Right lobe of liver (tissue), 6 donors: ENCODE results near the gene CER1. TPM values are rescaled to one million over a fixed set of nuclear protein-coding genes. Genes with fewer than 3 reads are reported as not detected.

Source experiments
- ATAC-seq, 4 donors: fragments of 200-7000 bp; cut with Tn5 transposase; one replicate each; pipeline ENCODE4 v1.9.1; 2020; ENCODE audit warnings: mild to moderate bottlenecking in 4 of 4, moderate library complexity in 4 of 4
- DNase-seq, 3 donors: peaks; one replicate each; pipeline ENCODE4 v3.0.0-alpha.2; 2020
- H3K27ac ChIP-seq, 3 donors: fragments of 200-600 bp; one replicate each; pipeline ENCODE4 v1.8.0; 2022
- H3K27me3 ChIP-seq, 2 donors: fragments of 200-600 bp; one replicate each; pipeline ENCODE4 v1.8.0; 2022
- H3K36me3 ChIP-seq, 4 donors: fragments of 200-600 bp; sonication (generic) in 1 of 4; one replicate each; pipeline versions ENCODE4 v1.5.1 to v1.8.0; 2017 to 2022; ENCODE audit warnings: control low read depth in 1 of 4
- H3K4me1 ChIP-seq, 4 donors: fragments of 200-600 bp; sonication (generic) in 1 of 4; one replicate each; pipeline versions ENCODE4 v1.5.1 to v1.8.0; 2017 to 2022; ENCODE audit warnings: control low read depth in 1 of 4
- H3K4me3 ChIP-seq, 3 donors: fragments of 200-600 bp; one replicate each; pipeline ENCODE4 v1.8.0; 2022
- H3K9me3 ChIP-seq, 4 donors: fragments of 200-600 bp; sonication (generic) in 1 of 4; one replicate each; pipeline versions ENCODE4 v1.5.1 to v1.8.0; 2017 to 2022; ENCODE audit warnings: control low read depth in 1 of 4
- POLR2A ChIP-seq: fragments of 450-650 bp; IDR thresholded peaks from one replicate; pipeline ENCODE4 v1.6.1; 2017; ENCODE audit warnings: antibody characterized with exemption, mild to moderate bottlenecking
- WGBS: methylation state at CpG from one replicate; pipeline ENCODE4 v1.1.6; 2018; ENCODE audit warnings: low coverage, low lambda C conversion rate; ENCODE audit not compliant: insufficient coverage; ENCODE audit errors: missing lambda C conversion rate; 5-methylcytosine and 5-hydroxymethylcytosine counted together
- intact Hi-C, 2 donors: fragments of 100-400 bp; cut with DNase I; formaldehyde crosslinking; loops; one replicate each; pipeline versions ENCODE4 v1.11.2 to v1.14.1; 2022
- long read RNA-seq: library from polyadenylated mRNA; unstranded; transcript quantifications from one replicate; pipeline ENCODE4 v2.0.0, GENCODE V29; 2019
- total RNA-seq, 6 experiments: library from RNA; depleted of rRNA in 2 of 6; stranded (reverse); fragments of >200 nt in 2 of 6; fragmentation: NEBNext Ultra II Directional in 3 of 6; extraction: Animal tissue kit (Norgen Biotek cat#: 25700) in 3 of 6; gene quantifications; one replicate each; pipeline versions ENCODE4 v1.1.0 to v1.2.4, GENCODE V29; 2016 to 2023
- TF ChIP-seq, protein P1 (sequence below), 4 donors: fragments of 200-600 bp in 3 of 4; fragments of 450-650 bp in 1 of 4; IDR thresholded peaks; one replicate each; pipeline versions ENCODE4 v1.5.1 to v1.8.0; 2016 to 2022; ENCODE audit warnings: antibody characterized with exemption in 4 of 4, mild to moderate bottlenecking in 2 of 4
- donor health status: DM: no; HTN: yes; CAD: no.
- donor health status: DM: no; HTN: no; CAD: no.
- donor health status: DM: no; HTN: no; CAD: no.
- donor health status: DM: no; HTN: yes; CAD: no.
- donor health status: DM: no; HTN: yes; CAD: no.

The CER1 gene, protein sequence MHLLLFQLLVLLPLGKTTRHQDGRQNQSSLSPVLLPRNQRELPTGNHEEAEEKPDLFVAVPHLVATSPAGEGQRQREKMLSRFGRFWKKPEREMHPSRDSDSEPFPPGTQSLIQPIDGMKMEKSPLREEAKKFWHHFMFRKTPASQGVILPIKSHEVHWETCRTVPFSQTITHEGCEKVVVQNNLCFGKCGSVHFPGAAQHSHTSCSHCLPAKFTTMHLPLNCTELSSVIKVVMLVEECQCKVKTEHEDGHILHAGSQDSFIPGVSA
- total RNA-seq, result not detected
- long read RNA-seq, result 0 reads

DNA sequence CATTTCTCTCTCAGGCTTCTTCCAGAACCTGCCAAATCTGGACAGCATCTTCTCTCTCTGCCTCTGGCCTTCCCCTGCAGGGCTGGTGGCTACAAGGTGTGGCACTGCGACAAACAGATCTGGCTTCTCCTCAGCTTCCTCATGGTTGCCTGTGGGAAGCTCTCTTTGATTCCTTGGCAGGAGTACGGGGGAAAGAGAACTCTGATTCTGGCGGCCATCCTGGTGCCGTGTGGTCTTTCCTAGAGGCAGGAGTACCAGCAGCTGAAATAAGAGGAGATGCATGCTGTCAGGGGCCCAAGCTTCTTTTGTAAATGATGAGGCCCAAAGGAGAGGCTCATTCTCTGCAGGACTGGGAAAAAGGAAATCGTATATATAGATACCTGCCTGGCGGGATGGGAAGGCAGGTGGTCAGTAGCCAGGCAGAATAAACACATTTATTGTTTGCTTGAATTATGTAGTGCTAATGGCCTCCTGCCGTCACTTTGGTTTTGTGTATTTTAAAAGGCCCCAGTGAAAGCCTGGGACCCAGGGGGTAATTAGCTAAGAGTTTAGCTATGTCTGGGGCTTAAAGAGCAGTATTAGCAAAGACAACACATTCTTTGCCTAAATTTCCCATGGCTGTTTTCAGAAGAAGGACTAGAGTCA is at the start of gene CER1:
CER1 (minus strand) TSS at position 343 of the 645 bp plus-strand sequence; CDS start at position 282, 61 bp downstream.
- Histone ChIP-seq H3K27me3 (no peaks in the 10 kb centered on the region), H3K4me1 (no peaks in the 10 kb centered on the region), H3K36me3 (no peaks in the 10 kb centered on the region), H3K27ac (no peak within 1 kb of the TSS), H3K4me3 (no peak within 1 kb of the TSS), H3K9me3 (no peaks in the 10 kb centered on the region)
- no peak for TF ChIP-seq POLR2A
- TF ChIP-seq, protein P1, sequence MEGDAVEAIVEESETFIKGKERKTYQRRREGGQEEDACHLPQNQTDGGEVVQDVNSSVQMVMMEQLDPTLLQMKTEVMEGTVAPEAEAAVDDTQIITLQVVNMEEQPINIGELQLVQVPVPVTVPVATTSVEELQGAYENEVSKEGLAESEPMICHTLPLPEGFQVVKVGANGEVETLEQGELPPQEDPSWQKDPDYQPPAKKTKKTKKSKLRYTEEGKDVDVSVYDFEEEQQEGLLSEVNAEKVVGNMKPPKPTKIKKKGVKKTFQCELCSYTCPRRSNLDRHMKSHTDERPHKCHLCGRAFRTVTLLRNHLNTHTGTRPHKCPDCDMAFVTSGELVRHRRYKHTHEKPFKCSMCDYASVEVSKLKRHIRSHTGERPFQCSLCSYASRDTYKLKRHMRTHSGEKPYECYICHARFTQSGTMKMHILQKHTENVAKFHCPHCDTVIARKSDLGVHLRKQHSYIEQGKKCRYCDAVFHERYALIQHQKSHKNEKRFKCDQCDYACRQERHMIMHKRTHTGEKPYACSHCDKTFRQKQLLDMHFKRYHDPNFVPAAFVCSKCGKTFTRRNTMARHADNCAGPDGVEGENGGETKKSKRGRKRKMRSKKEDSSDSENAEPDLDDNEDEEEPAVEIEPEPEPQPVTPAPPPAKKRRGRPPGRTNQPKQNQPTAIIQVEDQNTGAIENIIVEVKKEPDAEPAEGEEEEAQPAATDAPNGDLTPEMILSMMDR (IDR thresholded peaks at IDR 0.05), result no peak
- ATAC-seq (no peak), DNase-seq (no peak)
- intact Hi-C loops, result no loop called here
- 41% methylated on average over 6 of the region's 7 CpGs for WGBS

DNA sequence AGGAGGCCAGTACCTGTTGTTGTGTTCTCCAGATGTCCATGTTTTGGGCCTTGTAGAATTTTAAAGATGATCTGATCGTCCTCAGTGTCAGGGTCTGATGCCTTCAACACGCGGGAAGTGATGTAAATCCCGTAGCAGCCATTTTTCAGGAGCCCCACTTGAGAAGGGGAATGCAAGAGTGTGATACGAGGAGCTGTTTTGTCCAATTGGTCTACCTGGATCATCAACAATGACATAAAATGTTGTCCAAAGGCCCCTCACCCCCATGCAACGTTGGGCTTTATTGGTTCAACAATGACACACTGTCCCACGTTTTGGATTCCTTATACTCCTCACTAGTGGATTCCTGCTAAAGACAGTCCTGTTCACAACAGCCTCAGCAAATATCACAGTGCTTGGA is 48.1 kb upstream of the CER1 start:
- H3K4me3 ChIP-seq, result no peak overlapping the region
- ATAC-seq (no peak), DNase-seq (no peak)
- no peaks in the 10 kb centered on the region for H3K36me3 ChIP-seq
- H3K4me1 ChIP-seq, result no peaks in the 10 kb centered on the region
- no peak for TF ChIP-seq POLR2A
- TF ChIP-seq, protein P1 (IDR thresholded peaks at IDR 0.05), result no peak
- H3K27me3 ChIP-seq, result no peaks in the 10 kb centered on the region
- no peak overlapping the region for H3K27ac ChIP-seq
- no peaks in the 10 kb centered on the region for H3K9me3 ChIP-seq
- 59% methylated on average over 7 of the region's 7 CpGs for WGBS
- intact Hi-C loops, result no loop called here

DNA sequence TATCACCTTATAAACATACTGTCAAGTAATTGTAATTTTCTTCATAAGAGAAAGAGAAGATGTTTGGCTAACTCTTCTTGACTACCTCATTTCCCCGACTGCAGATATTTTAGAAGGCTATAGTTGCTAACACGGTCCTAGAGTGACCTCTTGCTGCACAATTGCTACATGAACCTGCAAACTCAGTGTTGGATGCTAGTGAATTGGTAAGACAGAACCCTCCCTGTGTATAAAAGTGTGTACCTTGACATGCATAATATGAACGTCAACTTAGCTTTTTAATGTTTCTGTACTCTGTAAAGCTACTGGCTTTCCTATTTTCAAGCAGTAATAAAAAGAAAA is 46.7 kb upstream of the CER1 start:
- Histone ChIP-seq H3K27ac (no peak overlapping the region), H3K36me3 (no peaks in the 10 kb centered on the region), H3K4me3 (no peak overlapping the region), H3K9me3 (no peaks in the 10 kb centered on the region), H3K4me1 (no peaks in the 10 kb centered on the region), H3K27me3 (no peaks in the 10 kb centered on the region)
- no peak for TF ChIP-seq POLR2A
- TF ChIP-seq, protein P1 (IDR thresholded peaks at IDR 0.05), result no peak
- peak in 3 of 4 donors; percentile 37 to 59 (median 45) for ATAC-seq
- 22% methylated on average over 3 of the region's 3 CpGs for WGBS
- no peak for DNase-seq
- intact Hi-C loops, result loop anchor here (5.0 to 10.0 kb wide), 2 partner anchors 154 to 302 kb away; no protein-coding TSS in a partner anchor

DNA sequence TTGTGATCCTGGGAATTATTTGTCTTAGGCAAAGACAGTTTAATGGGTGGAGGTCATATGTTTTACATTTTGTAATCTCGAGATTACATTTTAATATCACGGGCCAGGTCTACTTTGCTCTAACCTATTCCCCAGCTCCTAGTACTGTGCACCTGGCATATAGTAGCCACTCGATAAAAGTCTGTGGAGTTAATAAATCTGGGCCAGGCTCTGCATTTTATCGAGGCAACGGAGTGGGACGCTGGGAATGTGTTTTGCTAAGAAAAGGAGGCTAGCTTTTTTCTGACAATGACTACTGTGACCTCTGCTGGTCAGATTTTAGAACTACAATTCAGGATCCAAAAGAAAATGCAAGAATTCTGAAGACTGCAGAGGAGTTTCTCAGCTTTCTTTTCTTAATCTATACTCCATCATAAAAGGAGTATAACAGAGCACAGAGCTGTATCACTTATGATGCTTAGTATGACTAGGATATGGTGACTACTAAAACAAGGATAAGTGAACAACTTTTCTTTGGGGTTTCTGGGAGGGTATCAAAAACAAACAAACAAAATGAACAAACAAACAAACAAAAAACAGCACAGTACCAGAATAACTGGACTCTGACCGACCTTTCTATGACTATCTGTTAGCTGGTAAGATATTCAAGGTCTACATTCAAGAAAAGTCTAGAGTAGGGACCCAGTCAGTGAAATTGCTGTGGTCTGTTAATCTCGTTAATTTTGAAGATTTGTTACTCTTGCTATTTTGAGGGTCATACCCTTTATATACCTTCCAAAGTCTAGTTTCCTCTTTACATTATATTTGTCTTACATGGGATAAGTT is 46.1 kb upstream of the CER1 start:
- no peak for TF ChIP-seq POLR2A
- TF ChIP-seq, protein P1 (IDR thresholded peaks at IDR 0.05), result peak; percentile 72 to 78 (median 74)
- peak; percentile 71 to 84 (median 77) for ATAC-seq
- no peaks in the 10 kb centered on the region for H3K9me3 ChIP-seq
- 18% methylated on average over 8 of the region's 8 CpGs for WGBS
- no peak for DNase-seq
- no peak overlapping the region for H3K4me3 ChIP-seq
- no peak overlapping the region for H3K27ac ChIP-seq
- H3K27me3 ChIP-seq, result no peaks in the 10 kb centered on the region
- no peaks in the 10 kb centered on the region for H3K4me1 ChIP-seq
- H3K36me3 ChIP-seq, result no peaks in the 10 kb centered on the region
- intact Hi-C loops, result loop anchor here (5.0 to 10.0 kb wide), 2 partner anchors 154 to 301 kb away; no protein-coding TSS in a partner anchor
